Measurements from ENCODE around the gene UNC5A.
A peak's percentile ranks its signal among the peaks of the same experiment; 100 is the strongest.
"Not testable (repeated sequence)": the region's sequence is repeated elsewhere in the genome, so short reads cannot be mapped to it uniquely, and the experiment has no call there.

Gene UNC5A

DNA sequence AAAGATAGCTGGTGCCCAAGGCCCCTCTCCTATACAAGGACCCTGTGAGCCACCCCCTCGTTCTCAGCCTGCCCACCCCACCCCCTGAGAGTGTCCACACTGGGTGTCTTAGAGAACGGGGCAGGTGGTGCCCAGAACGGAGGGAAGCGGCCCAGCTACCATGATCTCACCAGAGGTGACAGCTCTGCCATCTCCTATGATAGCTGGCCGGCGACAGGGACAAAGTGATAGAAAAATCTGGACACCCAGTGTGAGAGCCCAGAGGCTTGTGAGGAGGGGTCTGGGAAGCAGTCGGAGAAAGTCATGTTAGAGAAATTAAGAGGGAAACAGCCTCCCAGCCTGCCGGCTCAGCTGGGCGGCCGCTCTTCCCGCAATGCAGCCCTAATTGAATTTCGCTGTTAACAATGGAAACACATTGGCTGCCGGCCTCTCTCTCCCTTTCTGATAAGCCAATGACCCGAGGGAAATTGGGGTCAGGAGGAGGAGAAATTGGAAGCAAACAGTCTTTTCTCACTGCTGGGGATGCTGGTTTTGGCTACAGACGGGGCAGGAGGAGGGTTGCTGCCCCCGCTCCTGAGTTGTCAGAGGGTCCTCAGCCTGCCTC, 56.5 kb downstream of the UNC5A start:
- no peak for DNase-seq

GRCh38 chr5:176868126-176868525, 57.8 kb downstream of the UNC5A start:
- no peak for DNase-seq

GRCh38 chr5:176868731-176869130, 58.4 kb downstream of the UNC5A start:
- no peak for DNase-seq

- no peak for DNase-seq
Measured at GRCh38 chr5:176869501-176870109, 59.2 kb downstream of the UNC5A start.

DNA sequence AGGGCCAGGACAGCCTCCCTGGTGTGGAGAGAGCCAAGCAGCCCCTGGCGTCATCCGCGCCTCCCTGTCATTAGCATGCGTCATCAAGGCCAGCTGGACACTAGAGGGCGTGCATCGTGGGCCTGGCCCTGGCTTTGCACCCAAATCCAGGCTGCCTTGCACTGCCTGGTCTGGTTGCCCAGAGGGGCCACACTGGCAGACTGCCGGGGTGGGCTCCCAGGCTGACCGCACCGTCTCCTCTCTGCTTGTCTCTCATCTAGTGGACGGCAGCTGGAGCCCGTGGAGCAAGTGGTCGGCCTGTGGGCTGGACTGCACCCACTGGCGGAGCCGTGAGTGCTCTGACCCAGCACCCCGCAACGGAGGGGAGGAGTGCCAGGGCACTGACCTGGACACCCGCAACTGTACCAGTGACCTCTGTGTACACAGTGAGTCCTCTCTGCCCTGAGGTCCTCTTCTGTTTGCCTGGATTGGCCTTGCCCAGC, 59.8 kb downstream of the UNC5A start:
- DNase-seq, result peak; percentile 66

GRCh38 chr5:176870644-176871043, 60.3 kb downstream of the UNC5A start:
- not testable (repeated sequence) for DNase-seq

DNA sequence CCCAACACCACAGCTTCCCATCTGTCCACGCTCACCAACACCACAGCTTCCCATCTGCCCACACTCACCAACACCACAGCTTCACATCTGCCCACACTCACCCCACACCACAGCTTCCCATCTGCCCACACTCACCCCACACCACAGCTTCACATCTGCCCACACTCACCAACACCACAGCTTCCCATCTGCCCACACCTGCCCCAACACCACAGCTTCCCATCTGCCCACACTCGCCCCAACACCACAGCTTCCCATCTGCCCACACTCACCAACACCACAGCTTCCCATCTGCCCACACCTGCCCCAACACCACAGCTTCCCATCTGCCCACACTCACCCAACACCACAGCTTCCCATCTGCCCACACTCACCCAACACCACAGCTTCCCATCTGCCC, 62.2 kb downstream of the UNC5A start:
- not testable (repeated sequence) for DNase-seq

GRCh38 chr5:176873011-176873410, 62.7 kb downstream of the UNC5A start:
- DNase-seq, result not testable (repeated sequence)

DNA sequence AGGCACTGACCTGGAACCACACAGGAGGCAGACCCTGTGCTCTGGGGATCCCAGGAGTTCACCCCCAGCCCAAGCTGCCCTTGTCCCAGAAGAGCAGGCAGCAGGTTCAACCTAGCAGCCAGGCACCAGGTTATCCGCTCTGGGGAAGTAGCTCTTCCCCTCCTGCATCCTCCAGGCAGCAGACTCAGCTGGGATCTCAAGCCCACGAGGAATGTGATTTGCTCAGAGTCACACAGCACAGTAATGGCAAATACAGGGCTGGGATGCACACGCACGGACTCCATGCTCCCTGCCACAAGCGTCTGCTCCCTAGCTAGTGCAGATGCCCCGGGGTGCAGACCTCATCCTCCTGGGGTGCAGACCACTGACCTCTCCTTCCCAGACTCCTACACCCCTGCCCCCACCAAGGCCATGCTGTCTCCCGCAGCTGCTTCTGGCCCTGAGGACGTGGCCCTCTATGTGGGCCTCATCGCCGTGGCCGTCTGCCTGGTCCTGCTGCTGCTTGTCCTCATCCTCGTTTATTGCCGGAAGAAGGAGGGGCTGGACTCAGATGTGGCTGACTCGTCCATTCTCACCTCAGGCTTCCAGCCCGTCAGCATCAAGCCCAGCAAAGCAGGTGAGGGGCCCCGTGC, 63.3 kb downstream of the UNC5A start:
- no peak for DNase-seq

DNA sequence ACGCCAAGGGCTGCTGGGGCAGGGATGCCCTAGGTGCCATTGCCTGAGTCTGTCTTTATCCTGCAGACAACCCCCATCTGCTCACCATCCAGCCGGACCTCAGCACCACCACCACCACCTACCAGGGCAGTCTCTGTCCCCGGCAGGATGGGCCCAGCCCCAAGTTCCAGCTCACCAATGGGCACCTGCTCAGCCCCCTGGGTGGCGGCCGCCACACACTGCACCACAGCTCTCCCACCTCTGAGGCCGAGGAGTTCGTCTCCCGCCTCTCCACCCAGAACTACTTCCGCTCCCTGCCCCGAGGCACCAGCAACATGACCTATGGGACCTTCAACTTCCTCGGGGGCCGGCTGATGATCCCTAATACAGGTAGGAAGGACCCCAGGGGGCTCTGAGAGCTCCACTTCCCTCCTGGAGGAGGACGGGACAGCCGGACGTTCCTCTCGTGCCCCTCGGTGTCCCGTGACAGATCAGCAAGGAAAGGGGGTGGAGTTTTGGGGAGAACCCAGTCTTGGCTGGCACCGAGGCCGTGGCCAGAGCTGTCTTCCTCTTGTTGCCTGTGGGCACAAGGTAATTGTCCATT, 63.9 kb downstream of the UNC5A start:
- no peak for DNase-seq

DNA sequence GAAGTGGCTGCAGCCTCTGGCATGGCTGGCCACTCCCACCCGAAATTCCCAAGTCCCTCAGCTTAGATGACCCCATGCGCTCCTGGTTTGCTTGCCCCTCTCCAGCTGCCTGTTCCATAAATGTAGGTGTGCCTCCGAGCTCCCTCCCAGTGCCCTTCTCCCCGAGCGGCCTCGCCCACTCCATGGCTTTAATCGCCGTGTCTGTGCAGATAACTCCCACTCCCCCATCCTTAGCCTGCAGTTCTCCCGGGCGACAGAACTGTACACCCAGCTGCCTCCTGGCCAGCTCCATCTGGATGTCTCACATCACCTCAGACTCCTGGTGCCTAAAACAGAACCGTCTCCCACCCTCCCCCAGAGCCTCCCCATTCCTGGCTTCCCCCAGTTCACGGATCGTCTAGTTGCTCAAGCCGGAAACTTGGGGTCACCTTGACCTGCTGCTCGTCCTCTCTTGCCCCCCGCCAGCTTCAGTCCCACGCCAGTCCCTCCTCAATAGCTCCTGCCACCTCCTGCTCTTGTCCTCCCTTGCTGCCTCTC, 64.7 kb downstream of the UNC5A start:
- DNase-seq, result no peak

DNA sequence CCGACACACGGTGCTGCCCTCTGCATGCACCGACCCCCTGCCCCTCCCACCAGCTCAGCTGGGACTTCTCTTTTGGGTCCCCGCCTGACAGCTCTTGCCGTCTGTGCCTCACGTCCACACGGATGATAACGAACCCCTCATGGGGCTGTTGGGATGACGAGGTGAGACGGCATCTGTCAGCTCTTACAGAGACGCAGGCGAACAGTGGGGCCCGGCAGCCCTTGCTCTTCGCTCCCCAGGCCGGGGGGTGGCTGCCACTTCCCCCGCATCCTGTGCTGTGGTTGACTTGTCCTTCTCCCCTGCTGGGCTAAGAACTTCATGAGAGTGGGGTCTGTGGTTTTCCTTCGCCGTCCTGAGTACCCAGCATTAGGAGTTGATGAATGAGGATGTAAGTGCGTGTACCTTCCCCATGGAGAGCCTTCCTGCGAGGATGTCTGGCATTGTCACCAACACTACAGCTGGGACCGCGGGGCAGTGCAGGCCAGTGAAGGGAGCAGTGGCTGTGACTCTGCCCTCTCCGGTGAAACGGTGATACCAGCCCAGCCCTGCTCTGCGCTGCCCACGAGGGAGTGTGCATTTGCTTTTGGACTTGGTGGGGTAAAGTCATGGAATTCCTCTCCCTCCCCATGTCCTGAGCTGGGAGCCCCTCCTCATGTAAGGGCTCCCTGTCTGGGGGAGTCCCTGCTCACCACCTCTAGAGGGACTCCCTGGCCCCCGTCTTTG, 65.6 kb downstream of the UNC5A start:
- DNase-seq, result no peak

GRCh38 chr5:176876506-176877431, 66.4 kb downstream of the UNC5A start:
- no peak for DNase-seq

GRCh38 chr5:176877793-176878331, 67.5 kb downstream of the UNC5A start:
- no peak for DNase-seq

GRCh38 chr5:176878463-176878862, 68.1 kb downstream of the UNC5A start:
- no peak for DNase-seq

GRCh38 chr5:176878906-176879662, 68.7 kb downstream of the UNC5A start:
- no peak for DNase-seq

DNA sequence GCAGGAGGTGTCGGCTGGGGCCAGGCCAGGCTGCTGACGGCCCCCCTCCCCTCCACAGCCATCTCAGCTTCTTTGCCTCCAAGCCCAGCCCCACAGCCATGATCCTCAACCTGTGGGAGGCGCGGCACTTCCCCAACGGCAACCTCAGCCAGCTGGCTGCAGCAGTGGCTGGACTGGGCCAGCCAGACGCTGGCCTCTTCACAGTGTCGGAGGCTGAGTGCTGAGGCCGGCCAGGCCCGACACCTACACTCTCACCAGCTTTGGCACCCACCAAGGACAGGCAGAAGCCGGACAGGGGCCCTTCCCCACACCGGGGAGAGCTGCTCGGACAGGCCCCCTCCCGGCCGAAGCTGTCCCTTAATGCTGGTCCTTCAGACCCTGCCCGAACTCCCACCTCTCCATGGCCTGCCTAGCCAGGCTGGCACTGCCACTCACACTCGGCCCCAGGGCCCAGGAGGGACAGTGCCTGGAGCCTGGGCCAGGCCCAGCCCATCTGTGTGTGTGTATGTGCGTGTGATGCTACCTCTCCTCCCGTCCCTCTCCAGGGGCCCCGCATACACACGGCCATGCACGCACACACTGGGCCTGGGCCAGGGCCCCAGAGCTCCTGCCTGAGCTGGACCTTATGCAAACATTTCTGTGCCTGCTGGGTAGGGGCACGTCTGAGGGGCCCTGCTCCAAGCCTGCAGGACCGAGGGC, 69.5 kb downstream of the UNC5A start:
- DNase-seq, result no peak

DNA sequence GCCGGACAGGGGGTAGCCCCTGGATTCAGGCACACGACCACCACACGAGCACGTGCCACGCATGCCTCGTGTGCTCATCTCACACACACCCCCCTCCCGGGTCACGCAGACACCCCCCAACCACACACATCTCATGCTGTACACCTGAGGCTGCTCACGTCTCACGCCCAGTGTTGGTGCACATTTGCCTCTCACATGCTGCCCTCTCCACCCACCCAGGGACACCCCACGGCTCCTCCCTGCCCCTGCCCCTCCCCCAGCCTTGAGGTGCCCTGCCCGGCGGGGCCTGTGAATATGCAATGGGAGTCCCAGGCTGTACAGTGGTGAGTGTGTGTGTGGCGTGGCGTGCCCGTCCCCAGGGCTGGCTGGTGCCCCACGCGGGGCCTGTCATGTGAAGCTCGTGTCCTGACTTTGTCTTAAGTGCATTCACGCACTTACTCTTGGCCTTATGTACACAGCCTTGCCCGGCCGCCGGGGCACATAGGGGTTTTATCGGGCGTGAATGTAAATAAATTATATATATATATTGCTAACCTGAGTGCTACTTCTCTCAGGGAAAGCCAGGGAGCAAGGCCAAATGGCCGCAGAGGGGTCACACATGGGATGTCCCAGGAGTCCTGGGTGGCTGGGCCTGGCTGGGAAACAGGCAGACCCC, 70.1 kb downstream of the UNC5A start:
- no peak for DNase-seq

- DNase-seq, result no peak
Measured at GRCh38 chr5:176881021-176881749, 70.8 kb downstream of the UNC5A start.

Data from EL (cell line).